Frontal cortex (tissue), 4 donors: ENCODE data around the gene ASTN2. TPM values are rescaled to one million over a fixed set of nuclear protein-coding genes. Genes with fewer than 3 reads are reported as not detected.

ENCODE experiments used
- DNase-seq, 2 donors: peaks; one replicate each; pipeline ENCODE4 v3.0.0; 2012; ENCODE audit warnings: low spot score in 2 of 2
- FAIRE-seq: peaks from 2 replicates; lab custom pipeline; 2012; peaks lifted over from hg19 to GRCh38; lab: Jason Lieb, UNC
- total RNA-seq: library from RNA; depleted of rRNA; stranded (reverse); fragments of >200 nt; gene quantifications from one replicate; pipeline ENCODE4 v1.2.3, GENCODE V29; 2014
- donor health status: control.
- donor health status: control.
- donor health status: control.

ASTN2 gene
- total RNA-seq, 1 donor from 2014 or later: 23.2 TPM

- no peak for FAIRE-seq
- no peak for DNase-seq
Observed at GRCh38 chr9:116683535-116683934, 731.3 kb downstream of the ASTN2 start.

- DNase-seq (no peak), FAIRE-seq (no peak)
Observed at GRCh38 chr9:116674210-116674980, 740.5 kb downstream of the ASTN2 start.

GRCh38 chr9:116673375-116673774 lies 741.5 kb downstream of the ASTN2 start:
- no peak for FAIRE-seq
- DNase-seq: no peak

GRCh38 chr9:116671605-116672004 lies 743.3 kb downstream of the ASTN2 start:
- DNase-seq (no peak), FAIRE-seq (no peak)

- FAIRE-seq: no peak
- DNase-seq: no peak
Observed at GRCh38 chr9:116668970-116669695, 745.7 kb downstream of the ASTN2 start.

GRCh38 chr9:116663581-116663980 lies 751.3 kb downstream of the ASTN2 start:
- DNase-seq: no peak

GRCh38 chr9:116662646-116663310 lies 752.1 kb downstream of the ASTN2 start:
- no peak for DNase-seq
- no peak for FAIRE-seq

More at GRCh38 chr9:116663581-116663980, 751.3 kb downstream of the ASTN2 start:
- FAIRE-seq: no peak

- DNase-seq (peak; percentile 13 to 56), FAIRE-seq (peak; percentile 69)
Observed at GRCh38 chr9:116661037-116661954, 753.6 kb downstream of the ASTN2 start.

GRCh38 chr9:116658265-116658664 lies 756.6 kb downstream of the ASTN2 start:
- FAIRE-seq: no peak
- no peak for DNase-seq

- no peak for FAIRE-seq
Observed at GRCh38 chr9:116656977-116657376, 757.9 kb downstream of the ASTN2 start.

GRCh38 chr9:116656501-116656971 lies 758.3 kb downstream of the ASTN2 start:
- FAIRE-seq: no peak
- DNase-seq: no peak

More at GRCh38 chr9:116656977-116657376, 757.9 kb downstream of the ASTN2 start:
- DNase-seq: no peak

- no peak for DNase-seq
- FAIRE-seq: no peak
Observed at GRCh38 chr9:116654059-116654355, 760.9 kb downstream of the ASTN2 start.

GRCh38 chr9:116653348-116654058 lies 761.4 kb downstream of the ASTN2 start:
- FAIRE-seq (no peak), DNase-seq (no peak)

GRCh38 chr9:116647515-116647809 lies 767.4 kb downstream of the ASTN2 start:
- no peak for DNase-seq

GRCh38 chr9:116646661-116647514 lies 768.0 kb downstream of the ASTN2 start:
- no peak for FAIRE-seq
- peak in 1 of 2 donors; percentile 14 for DNase-seq

More at GRCh38 chr9:116647515-116647809, 767.4 kb downstream of the ASTN2 start:
- FAIRE-seq: no peak

- FAIRE-seq: no peak
- DNase-seq: no peak
Observed at GRCh38 chr9:116644091-116644688, 770.7 kb downstream of the ASTN2 start.

GRCh38 chr9:116643691-116644090 lies 771.2 kb downstream of the ASTN2 start:
- DNase-seq: no peak
- no peak for FAIRE-seq
